ENCODE data around the gene ELOB.

Gene ELOB

GRCh38 chr16:2777231-2777902 lies at the start of gene ELOB:
TSS of gene ELOB (minus strand) at chr16:2777280. CDS start at chr16:2777239, 41 bp downstream.
- DNase-seq: peak in 13 of 14 donors; percentile 46 to 93 (median 81)

GRCh38 chr16:2825906-2826305 lies 48.8 kb upstream of the ELOB start:
- DNase-seq: no peak

DNA sequence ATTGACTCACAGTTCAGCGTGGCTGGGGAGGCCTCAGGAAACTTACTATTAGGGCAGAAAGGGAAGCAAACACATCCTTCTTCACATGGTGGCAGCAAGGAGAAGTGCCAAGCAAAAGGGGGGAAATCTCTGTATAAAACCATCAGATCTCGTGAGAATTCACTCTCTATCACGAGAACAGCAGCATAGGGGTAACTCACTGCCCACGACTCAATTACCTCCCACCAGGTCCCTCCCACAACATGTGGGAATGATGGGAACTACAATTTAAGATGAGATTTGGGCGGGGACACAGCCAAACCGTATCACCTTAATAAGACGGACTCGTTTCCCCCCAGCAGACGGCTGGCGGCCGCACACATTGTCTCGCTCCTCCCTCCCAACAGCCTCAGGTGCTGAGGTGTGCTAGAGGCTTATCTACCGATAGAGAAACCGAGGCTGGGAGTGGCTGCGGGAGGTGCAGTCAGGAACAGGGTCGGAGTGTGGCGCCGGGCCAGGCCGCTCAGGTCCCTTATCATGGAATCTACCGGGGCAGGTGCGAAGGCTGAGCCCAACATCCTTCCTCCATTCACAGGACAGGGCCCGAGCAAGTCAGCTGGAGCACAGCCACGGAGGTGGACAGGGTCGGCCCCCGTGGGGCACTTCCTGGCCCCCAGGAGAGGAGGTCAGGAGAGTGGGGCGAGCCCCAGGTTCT lies 48.1 kb upstream of the ELOB start:
- DNase-seq: no peak

- no peak for DNase-seq
Observed at GRCh38 chr16:2824626-2825025, 47.5 kb upstream of the ELOB start.

GRCh38 chr16:2822496-2822895 lies 45.4 kb upstream of the ELOB start:
- no peak for DNase-seq

DNA sequence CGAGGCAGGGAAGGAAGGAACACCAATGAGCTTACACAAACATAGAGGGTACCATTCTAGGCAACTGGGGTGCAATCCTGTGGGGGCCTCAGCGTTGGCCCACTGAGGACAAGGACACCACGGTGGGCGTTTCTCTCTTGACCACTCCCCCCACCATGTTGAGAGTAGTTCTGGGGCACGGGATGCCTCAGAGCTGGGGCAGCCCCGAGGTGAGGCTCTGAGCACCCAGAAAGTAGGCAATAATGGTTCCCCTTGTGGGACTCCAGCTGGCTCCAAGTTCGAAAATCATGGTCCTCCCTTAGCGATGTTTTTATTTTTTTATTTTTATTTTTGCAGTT lies 45.0 kb upstream of the ELOB start:
- no peak for DNase-seq

DNA sequence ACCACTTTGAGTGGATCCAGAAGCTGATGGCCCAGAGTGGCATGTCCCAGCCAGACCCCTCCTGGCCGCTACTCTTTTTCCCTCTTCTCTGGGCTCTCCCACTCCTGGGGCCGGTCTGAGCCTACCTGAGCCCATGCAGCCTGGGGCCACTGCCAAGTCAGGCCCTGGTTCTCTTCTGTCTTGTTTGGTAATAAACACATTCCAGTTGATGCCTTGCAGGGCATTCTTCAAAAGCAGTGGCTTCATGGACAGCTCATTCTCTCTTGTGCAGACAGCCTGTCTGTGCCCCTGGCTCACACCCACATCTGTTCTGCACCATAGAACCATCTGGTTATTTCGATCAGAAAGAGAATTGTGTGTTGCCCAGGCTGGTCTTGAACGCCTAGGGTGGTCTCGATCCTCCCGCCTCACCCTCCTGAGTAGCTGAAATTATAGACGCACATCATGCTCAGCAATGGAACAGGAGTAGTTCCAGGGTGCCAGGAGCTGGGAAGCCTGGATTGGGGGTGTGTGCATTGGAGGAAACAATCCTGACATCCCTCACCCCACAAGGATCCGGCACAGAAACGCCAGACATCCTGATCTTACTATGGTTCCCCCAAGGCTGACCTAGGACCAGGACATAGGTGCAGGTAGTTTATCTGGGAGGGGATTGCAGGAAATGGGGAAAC lies 44.5 kb upstream of the ELOB start:
- no peak for DNase-seq

DNA sequence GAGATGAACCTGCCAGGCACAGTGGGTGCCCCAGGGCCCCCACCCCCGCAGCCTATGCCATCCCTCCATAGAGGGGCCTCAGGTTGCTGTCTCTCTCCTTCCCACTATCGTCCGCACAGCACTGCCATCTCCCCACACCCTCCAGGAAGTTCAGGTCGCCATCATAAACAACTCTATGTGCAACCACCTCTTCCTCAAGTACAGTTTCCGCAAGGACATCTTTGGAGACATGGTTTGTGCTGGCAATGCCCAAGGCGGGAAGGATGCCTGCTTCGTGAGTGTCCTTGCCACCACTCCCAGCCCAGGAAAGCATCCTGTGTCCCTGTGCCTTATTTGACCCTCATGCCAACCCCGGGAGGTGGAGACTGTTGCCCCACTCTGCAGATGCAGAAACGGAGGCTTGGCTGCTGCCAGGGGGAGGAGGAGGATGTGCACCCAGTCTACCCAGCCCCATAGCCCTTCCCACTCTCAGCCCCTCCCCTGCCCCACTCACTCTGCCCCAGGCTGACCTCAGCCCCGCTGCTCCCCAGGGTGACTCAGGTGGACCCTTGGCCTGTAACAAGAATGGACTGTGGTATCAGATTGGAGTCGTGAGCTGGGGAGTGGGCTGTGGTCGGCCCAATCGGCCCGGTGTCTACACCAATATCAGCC lies 43.9 kb upstream of the ELOB start:
- DNase-seq: no peak

- no peak for DNase-seq
Observed at GRCh38 chr16:2819939-2820835, 43.1 kb upstream of the ELOB start.

GRCh38 chr16:2819179-2819938 lies 42.3 kb upstream of the ELOB start:
- no peak for DNase-seq

DNA sequence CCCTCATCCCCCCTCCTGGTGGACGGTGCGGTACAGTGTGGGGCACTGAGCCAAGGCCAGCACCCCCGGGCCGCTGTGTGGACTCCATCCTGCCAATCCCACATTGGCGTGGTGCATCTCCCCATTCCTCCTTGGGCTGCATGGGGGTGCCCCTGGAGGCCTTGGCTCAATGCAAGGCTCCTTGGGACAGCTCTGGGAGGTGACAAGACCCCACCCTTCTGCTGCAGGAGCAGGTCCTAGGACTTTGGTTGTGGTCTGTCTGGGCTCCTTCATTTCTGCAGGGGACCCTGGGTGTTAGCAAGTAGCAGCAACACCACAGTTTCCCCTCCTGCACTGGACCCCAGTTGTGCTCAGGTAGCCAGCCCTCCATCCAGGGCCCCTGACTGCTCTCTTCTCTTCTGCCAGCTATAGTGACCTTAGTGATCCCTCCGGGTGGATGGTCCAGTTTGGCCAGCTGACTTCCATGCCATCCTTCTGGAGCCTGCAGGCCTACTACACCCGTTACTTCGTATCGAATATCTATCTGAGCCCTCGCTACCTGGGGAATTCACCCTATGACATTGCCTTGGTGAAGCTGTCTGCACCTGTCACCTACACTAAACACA lies 41.3 kb upstream of the ELOB start:
- DNase-seq: no peak

DNA sequence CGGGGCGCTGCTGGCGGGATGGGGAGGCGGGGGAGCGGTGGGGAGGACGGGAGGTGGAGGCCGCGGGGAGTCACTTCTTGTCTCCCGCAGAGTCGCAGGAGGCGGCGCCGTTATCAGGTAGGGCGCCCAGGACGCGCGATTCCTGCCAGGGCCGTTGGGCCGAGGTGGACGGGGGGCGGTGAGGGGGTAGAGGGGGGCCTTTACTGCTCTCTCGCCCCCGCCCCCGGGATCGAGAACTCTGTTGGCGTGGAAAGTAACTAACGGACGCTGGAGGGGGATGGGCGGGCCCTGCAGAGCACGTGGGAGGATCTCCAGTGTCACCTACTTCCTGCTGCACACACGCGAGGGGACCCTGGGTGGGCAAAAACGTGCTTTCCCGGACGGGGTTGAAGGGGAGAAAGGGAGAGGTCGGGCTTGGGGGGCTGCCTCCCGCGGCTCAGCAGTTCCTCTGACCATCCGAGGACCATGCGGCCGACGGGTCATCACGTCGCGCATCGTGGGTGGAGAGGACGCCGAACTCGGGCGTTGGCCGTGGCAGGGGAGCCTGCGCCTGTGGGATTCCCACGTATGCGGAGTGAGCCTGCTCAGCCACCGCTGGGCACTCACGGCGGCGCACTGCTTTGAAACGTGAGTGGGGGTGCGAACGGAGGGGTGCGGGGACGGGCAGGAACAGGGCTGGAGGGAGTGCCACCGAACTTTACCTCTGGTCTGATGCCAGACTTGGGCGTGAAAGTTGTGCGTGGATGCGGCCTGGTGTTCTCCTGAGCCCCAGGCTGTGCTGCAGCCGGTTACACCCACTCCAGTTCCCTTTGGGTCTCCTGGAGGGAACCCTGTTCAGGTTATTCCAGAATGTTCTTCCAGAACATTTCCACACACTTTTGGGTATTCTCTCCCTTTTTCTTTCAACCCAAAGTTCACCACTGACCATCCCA lies 40.5 kb upstream of the ELOB start:
- DNase-seq: no peak

DNA sequence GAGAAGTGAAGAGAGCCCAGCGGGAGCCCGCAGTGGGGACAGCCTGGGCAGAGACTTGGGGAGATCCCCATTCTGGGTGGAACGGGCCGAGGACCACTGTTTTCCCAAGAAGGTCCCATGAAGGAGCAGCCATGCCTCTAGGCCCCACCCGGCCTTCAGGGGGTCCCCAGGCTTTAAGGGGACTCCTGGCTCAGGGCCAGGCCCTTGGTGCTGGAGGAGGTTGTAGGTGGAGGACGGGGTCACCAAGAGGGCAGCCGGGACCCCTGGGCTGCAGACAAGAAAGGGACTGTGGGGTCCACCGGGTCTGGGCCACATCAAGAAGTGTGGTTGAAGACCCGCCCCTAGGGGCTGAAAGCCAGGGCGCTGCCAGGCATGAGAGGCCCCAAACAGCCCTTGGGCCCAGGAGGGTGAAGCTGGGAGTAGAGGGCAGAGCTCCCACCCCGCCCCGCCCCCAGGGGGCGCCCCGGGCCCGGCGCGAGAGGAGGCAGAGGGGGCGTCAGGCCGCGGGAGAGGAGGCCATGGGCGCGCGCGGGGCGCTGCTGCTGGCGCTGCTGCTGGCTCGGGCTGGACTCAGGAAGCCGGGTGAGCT lies 39.8 kb upstream of the ELOB start, which contains the start of gene PRSS21:
TSS of gene PRSS21 (plus strand) at position 487 of the 589 bp plus-strand sequence. CDS start at position 519, 32 bp downstream.
- DNase-seq: no peak

- DNase-seq: no peak
Observed at GRCh38 chr16:2815299-2815771, 38.3 kb upstream of the ELOB start.

DNA sequence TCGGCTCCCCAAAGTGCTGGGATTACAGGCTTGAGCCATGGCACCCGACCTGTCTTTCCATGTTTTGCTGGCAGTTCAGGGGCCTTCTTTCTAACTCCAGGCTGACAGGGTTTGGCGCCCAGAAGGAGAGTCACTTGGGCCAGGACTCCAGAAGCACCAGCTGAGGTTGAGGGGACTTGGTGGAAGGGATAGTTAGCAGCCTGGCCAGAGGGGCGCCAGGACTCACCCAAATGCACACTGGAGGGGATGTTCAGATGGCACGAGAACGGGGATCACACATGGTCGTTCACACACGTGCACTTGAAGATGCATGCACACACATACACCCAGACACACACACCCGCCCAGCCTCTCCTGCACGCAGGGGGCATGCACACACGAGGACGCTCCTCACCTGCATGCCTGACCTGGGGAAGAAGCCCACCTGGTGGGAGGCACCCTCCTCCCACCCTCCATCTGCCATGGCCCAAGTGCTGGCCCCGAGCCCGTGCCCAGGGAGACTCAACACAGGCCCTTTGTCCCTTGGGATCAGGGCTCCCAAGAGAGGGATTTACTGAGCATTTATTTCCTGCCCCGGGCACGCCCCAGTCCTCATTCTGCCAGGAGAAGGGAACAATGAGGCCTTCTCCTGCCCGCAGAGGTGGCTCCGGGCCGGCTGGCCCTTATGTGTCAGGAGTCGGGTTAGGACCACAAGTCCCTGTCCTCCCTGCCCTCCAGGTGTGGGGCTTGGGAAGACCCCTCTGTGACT lies 37.6 kb upstream of the ELOB start:
- DNase-seq: no peak

DNA sequence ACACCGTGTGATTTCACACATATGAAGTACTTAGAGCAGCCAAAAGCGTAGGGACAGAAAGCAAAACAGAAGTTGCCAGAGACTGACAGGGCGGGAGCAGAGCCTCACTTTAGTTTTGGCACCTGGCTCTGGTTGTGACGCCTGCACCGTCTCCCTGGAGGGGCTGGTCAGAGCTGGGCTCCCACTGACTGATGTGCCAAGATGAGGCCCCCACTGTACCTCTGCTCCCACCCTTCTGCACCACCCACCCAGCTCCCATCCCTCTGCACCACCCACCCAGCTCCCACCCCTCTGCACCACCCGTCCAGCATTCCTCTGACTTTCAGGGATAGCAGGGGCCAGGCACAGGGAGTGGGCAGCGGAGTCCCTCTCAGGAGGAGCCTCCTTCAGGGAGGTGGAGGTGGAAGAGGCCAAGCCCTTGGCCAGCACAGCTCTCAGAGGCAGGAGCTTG lies 36.7 kb upstream of the ELOB start:
- DNase-seq: no peak

DNA sequence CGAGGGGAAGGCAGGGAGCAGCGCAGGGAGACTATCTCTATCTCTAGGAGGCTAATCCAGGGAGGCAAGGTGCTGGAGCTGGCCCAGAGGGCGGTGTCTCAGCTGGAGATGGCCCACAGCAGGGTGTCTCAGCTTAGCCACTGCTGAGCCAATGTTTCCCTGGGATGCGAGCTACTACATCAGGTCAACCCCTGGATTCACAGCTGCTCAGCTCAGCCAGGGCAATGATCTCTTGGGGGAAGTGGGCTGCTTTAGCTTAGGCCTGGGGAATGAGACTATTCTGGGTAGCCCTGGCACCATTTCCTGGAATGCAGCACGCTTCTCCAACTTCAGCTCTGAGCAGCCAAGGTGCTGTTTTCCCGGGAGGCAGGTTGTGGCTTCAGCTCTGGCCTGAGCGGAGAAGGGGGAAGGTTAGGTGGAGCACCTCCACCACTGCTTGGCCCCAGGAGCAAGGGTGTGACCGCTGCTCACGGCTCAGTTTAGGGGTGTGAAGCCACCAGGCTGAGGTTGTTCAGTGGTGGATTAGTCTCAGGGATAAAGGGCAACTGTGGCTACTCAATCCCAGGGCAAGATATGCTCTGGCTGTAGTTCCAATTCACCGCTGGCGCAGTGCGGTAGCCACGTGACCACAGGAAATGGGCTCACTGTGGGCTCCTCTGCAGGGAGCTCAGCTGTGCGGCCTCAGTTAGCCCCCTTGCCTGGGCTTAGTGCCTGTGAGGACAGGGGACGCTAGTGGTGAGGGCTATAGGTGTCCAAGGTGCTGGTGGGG lies 34.8 kb upstream of the ELOB start:
- no peak for DNase-seq

GRCh38 chr16:2810651-2811050 lies 33.6 kb upstream of the ELOB start:
- no peak for DNase-seq
